HG02884 (cell line): ENCODE results near the gene ALPG.
"Not testable (repeated sequence)": the region's sequence is repeated elsewhere in the genome, so short reads cannot be mapped to it uniquely, and the experiment has no call there.

ENCODE experiments used
- ATAC-seq: cut with Tn5 transposase; IDR thresholded peaks from one replicate; pipeline ENCODE4 v1.9.1; 2021; ENCODE audit warnings: mild to moderate bottlenecking, moderate library complexity; ENCODE audit not compliant: unreplicated experiment

The ALPG gene

GRCh38 chr2:232395586-232395985 is 11.1 kb upstream of the ALPG start:
- no peak for ATAC-seq

GRCh38 chr2:232396683-232397082 is 10.0 kb upstream of the ALPG start:
- ATAC-seq, result no peak

- no peak for ATAC-seq
Observed at GRCh38 chr2:232398293-232399034, 8.2 kb upstream of the ALPG start.

GRCh38 chr2:232400256-232401015 is 6.2 kb upstream of the ALPG start:
- no peak for ATAC-seq

GRCh38 chr2:232402518-232402917 is 4.1 kb upstream of the ALPG start:
- ATAC-seq, result no peak

GRCh38 chr2:232405943-232406510 is 617 bp upstream of the ALPG start:
- ATAC-seq, result no peak

- not testable (repeated sequence) for ATAC-seq
Observed at GRCh38 chr2:232407428-232408150, 945 bp downstream of the ALPG start.

GRCh38 chr2:232408269-232408668 is 1.6 kb downstream of the ALPG start:
- ATAC-seq, result not testable (repeated sequence)

- ATAC-seq, result not testable (repeated sequence)
Observed at GRCh38 chr2:232409617-232410016, 3.0 kb downstream of the ALPG start.

- no peak for ATAC-seq
Observed at GRCh38 chr2:232410238-232410900, 3.7 kb downstream of the ALPG start.

GRCh38 chr2:232411901-232412629 is 5.4 kb downstream of the ALPG start:
- no peak for ATAC-seq

GRCh38 chr2:232412986-232413385 is 6.3 kb downstream of the ALPG start:
- ATAC-seq, result no peak

GRCh38 chr2:232415138-232415690 is 8.6 kb downstream of the ALPG start:
- no peak for ATAC-seq

GRCh38 chr2:232415736-232416520 is 9.3 kb downstream of the ALPG start:
- ATAC-seq, result no peak

- ATAC-seq, result no peak
Observed at GRCh38 chr2:232416521-232417470, 10.2 kb downstream of the ALPG start.

- ATAC-seq, result no peak
Observed at GRCh38 chr2:232417489-232417888, 10.8 kb downstream of the ALPG start.

- ATAC-seq, result no peak
Observed at GRCh38 chr2:232418056-232418455, 11.4 kb downstream of the ALPG start.
